Caki2 (cell line): ENCODE measurements around the gene YIPF1. TPM values are rescaled to one million over a fixed set of nuclear protein-coding genes. Genes with fewer than 3 reads are reported as not detected.
"Not testable (repeated sequence)": the region's sequence is repeated elsewhere in the genome, so short reads cannot be mapped to it uniquely, and the experiment has no call there.

Experiments
- DNase-seq: peaks from one replicate; pipeline ENCODE4 v3.0.0-alpha.2; 2015; ENCODE audit warnings: low read depth
- in situ Hi-C: cut with HindIII; loops from 2 replicates; pipeline ENCODE4 v1.10.0; 2016; ENCODE audit warnings: low sequenced_read_pairs, low pct_unique_long_range_greater_than_20kb, mixed read lengths
- total RNA-seq: library from RNA; depleted of rRNA; stranded (reverse); fragments of >200 nt; shearing (Covaris generic); gene quantifications from 2 replicates; pipeline ENCODE4 v1.2.3, GENCODE V29; 2014; ENCODE audit warnings: low replicate concordance

Gene YIPF1
- total RNA-seq, 1 experiment from 2014 or later, result 32.4 TPM

- in situ Hi-C loops, result no loop called here
- DNase-seq, result peak; percentile 90
Observed at GRCh38 chr1:53899206-53899628, 9.6 kb upstream of the YIPF1 start.

- peak; percentile 90 for DNase-seq
- in situ Hi-C loops, result no loop called here
Observed at GRCh38 chr1:53896635-53897229, 7.1 kb upstream of the YIPF1 start.

DNA sequence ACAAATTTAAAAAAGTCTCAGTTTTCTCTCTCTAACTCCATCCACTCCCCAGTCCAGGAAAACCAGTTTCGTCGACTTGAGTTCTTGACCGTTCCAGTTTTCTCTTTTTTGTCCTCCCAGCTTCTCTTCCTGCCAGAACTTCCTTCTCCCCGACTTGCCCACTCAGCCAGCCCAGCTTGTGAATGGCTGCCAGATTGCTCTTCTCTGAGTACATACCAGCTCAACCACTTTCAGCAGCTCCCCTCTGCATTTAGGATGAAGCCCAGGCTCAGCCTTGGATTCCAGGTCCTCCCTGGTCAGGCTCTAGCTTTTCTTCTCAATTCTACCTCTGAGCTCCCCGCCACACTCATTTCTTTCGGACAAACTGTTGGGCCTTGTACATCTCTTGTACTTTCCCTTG, 5.8 kb upstream of the YIPF1 start:
- no peak for DNase-seq
- in situ Hi-C loops, result no loop called here

DNA sequence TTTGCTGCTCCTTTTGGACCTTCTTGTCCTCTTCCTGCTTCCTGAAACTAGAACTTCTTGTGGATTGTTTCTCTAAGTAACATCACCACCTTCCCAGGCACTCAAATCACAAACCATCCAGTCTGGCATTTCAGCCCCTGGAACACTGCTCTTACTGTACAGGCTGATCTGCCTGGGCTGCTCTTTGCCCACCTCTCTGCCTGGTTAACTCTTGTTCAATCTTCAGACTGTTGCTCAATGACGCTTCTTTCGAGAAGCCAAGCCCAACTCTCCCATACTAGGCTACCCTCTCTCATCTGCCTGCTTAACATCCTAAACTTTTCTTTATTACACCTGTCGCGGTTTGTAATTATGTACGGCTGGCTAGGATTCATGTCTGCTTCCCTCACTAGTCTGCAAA, 5.0 kb upstream of the YIPF1 start:
- no peak for DNase-seq
- in situ Hi-C loops, result no loop called here

GRCh38 chr1:53893999-53894636, 4.5 kb upstream of the YIPF1 start, which contains the start of gene DIO1:
TSS of gene DIO1 (plus strand) at chr1:53894187. CDS start at chr1:53894211, 24 bp downstream.
- no peak for DNase-seq
- in situ Hi-C loops, result no loop called here

GRCh38 chr1:53892911-53893310, 3.3 kb upstream of the YIPF1 start:
- no peak for DNase-seq
- in situ Hi-C loops, result no loop called here

- in situ Hi-C loops, result no loop called here
- no peak for DNase-seq
Observed at GRCh38 chr1:53891678-53892077, 2.1 kb upstream of the YIPF1 start.

DNA sequence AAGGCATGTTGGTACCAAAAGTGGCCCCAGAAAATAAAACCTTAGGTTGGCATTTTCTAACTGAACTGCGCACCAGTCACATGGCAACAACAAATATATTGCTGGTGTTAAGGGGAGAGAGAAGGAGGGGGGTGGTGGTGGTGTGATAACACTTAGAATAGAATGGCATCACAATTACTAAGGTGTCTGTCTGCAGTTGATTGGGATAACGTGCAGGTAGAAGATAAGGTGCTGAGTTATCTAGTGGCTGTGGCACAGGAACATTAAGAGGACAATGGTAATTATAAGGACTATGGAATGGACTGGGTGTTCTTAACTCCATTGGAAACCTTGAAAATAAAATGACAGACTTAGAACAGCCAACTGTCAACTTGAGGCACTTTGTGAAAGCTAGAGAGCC, 1.4 kb upstream of the YIPF1 start:
- no peak for DNase-seq
- in situ Hi-C loops, result no loop called here

- no peak for DNase-seq
- in situ Hi-C loops, result no loop called here
Observed at GRCh38 chr1:53890522-53890941, 935 bp upstream of the YIPF1 start.

DNA sequence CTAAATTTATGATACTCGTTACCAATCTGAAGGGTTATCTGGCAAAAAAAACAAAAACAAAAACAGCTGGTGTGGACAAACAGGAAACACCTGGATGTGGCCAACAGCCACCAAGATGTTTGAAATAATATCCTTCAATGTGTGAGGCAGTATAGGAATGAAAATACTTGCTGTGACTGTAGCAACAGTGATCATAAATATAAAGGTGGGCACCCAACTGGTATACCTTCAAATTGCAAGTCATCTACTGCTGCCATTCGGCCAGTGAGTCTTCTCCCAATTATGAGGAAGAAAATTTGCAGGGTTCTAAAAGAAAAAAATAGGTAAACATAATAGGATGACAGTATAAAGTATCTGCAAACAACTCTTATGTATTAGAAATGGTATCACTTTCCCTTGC, 916 bp downstream of the YIPF1 start:
- in situ Hi-C loops, result no loop called here
- no peak for DNase-seq

- in situ Hi-C loops, DNase-seq: not testable (repeated sequence)
Observed at GRCh38 chr1:53883600-53883999, 6.0 kb downstream of the YIPF1 start.

DNA sequence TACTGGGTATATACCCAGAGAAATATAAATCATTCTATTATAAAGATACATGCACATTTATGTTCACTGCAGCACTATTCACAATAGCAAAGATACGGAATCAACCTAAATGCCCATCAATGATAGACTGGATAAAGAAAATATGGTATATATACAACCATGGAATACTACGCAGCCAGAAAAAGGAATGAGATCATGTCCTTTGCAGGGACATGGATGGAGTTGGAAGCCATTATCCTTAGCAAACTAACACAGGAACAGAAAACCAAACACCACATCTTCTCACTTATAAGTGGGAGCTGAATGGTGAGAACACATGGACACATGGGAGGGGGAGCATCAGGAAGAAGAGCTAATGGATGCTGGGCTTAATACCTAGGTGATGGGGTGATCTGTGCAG, 7.7 kb downstream of the YIPF1 start:
- DNase-seq, in situ Hi-C loops: not testable (repeated sequence)

DNA sequence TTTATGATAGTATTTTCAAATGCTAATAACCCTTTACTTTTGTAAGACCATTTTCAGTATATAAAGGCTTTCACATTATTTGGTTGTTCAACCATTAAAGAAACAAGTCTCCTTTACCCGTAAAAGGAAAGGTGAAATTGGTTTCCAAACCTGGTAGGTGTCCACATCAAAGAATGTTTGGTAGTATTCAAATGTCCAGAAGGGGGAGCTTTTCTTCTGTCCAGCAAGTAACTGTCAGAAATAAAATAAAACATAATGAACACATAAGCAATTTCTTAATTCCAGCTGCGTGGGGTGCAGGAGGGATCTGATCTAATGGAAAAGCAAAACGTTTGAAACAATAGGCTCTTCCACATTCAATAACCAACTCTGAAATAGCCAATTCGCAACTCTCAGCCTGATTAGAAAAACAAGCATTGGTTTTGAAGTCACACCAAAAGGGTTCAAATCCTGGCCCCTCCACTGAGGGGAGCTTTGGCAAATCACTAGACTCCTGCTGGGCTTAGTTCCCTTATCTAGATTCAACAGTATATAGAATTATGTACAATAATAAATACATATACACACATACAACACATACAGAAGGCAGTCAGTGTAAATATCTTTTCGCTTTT, 11.0 kb downstream of the YIPF1 start:
- in situ Hi-C loops, result no loop called here
- peak; percentile 50 for DNase-seq

DNA sequence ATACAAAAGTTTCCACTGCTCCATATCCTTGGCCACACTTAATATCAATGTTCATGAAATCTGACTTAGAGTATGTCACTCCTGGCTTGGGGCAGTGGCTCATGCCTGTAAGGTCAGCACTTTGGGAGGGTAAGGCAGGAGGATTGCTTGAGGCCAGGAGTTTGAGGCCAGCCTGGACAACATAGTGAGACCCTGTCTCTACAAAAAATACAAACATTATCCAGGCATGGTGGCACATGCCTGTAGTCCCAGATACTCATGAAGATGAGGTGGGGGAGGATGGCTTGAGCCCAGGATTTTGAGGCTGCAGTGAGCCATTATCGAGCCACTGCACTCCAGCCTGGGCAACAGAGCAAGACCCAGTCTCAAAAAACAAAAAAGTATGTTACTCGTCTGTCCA, 14.4 kb downstream of the YIPF1 start:
- in situ Hi-C loops, DNase-seq: not testable (repeated sequence)

- in situ Hi-C loops, result no loop called here
- no peak for DNase-seq
Observed at GRCh38 chr1:53871773-53872484, 17.7 kb downstream of the YIPF1 start.

DNA sequence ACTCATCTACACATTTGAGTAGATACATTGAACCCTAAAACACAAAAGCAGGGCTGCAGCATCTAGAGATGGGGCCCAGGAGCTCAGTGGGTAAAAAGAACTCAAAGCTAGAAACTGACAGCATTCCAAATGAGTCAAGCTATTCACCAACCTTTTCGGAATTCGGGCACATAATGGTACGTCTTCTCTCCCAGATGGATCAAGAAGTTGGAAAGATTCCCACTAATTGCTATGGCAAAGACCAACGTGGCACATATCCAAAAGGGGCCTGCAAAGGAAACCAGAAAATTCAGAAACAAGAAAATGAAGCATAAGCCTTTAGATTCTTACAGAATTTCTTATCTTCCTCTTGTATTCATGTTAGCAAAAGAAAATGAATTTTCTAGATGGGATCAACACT, 18.4 kb downstream of the YIPF1 start:
- DNase-seq, result no peak
- in situ Hi-C loops, result no loop called here

GRCh38 chr1:53869454-53870117, 20.0 kb downstream of the YIPF1 start:
- no peak for DNase-seq
- in situ Hi-C loops, result no loop called here

GRCh38 chr1:53868565-53868964, 21.0 kb downstream of the YIPF1 start:
- no peak for DNase-seq
- in situ Hi-C loops, result no loop called here

DNA sequence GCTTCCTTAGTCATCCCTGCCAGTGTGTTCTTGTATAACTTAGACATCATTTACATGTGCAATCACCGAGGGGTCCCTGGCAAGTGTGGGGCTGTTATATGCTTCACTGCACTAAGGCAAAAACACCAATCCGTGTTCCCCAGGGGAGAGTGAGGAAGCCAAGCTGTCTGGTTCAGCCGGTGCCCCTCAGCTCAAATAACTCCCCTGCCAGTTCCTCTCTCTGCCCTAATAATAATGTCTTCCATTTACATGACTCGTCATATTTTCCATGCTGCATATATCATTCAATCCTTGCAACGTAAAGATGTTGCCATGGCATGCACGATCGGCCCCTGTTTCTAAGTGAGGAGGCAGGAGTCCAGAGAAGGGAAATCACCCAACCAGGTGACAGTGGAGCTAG, 27.1 kb downstream of the YIPF1 start:
- in situ Hi-C loops, result no loop called here
- DNase-seq, result no peak
